Panc1 (cell line): Measurements from ENCODE around the gene HES5. TPM values are rescaled to one million over a fixed set of nuclear protein-coding genes. Genes with fewer than 3 reads are reported as not detected.

Source experiments
- ATAC-seq: fragments of 200-7000 bp; cut with Tn5 transposase; 2 replicates; pipeline ENCODE4 v1.9.1; 2020; ENCODE audit warnings: mild to moderate bottlenecking, moderate library complexity
- BruUV-seq: library from RNA; stranded (reverse); fragments of 400-500 nt; replicated peaks from 2 replicates; lab custom pipeline; 2021; lab: Mats Ljungman, UMichigan
- CTCF ChIA-PET: fragments of 300-600 bp; sonication (Branson Sonifier 250); formaldehyde crosslinking; loops from one replicate; lab custom pipeline; 2022; ENCODE audit warnings: antibody characterized with exemption; lab: Charles Lee
- POLR2A ChIA-PET: fragments of 300-600 bp; sonication (Branson Sonifier 250); formaldehyde crosslinking; loops from one replicate; lab custom pipeline; 2022; ENCODE audit warnings: antibody characterized with exemption; lab: Charles Lee
- DNase-seq: peaks from one replicate; pipeline ENCODE4 v3.0.0-alpha.2; 2010; ENCODE audit warnings: low read depth, low spot score
- H3K27ac ChIP-seq: 2 replicates; pipeline ENCODE4 v1.5.1; 2011; ENCODE audit warnings: mild to moderate bottlenecking, low read length, inconsistent platforms
- H3K27me3 ChIP-seq: fragments of 200-500 bp; sonication (Bioruptor generic); 2 replicates; pipeline ENCODE4 v1.6.0; 2014; ENCODE audit warnings: low read length, inconsistent platforms; ENCODE audit not compliant: control insufficient read depth, insufficient read depth
- H3K36me3 ChIP-seq: fragments of 200-500 bp; sonication (Bioruptor generic); 2 replicates; pipeline ENCODE4 v1.5.1; 2014; ENCODE audit warnings: inconsistent platforms, mild to moderate bottlenecking, low read length, moderate library complexity; ENCODE audit not compliant: control insufficient read depth, insufficient read depth
- H3K4me1 ChIP-seq: 2 replicates; pipeline ENCODE4 v1.5.1; 2011; ENCODE audit warnings: inconsistent platforms, mild to moderate bottlenecking, low read length, moderate library complexity; ENCODE audit not compliant: control insufficient read depth, insufficient read depth
- H3K4me3 ChIP-seq, 2 experiments: 2 replicates each; pipeline ENCODE4 v1.5.1; 2011 to 2012; ENCODE audit warnings: low read depth in 2 of 2, low read length in 2 of 2, mild to moderate bottlenecking in 2 of 2, inconsistent platforms in 1 of 2, moderate library complexity in 1 of 2
- H3K9me3 ChIP-seq: fragments of 200-500 bp; sonication (Bioruptor generic); 2 replicates; pipeline ENCODE4 v1.5.1; 2014; ENCODE audit warnings: low read depth, mild to moderate bottlenecking, inconsistent platforms, low read length, moderate library complexity; ENCODE audit not compliant: control insufficient read depth, insufficient read depth
- POLR2AphosphoS5 ChIP-seq: IDR thresholded peaks from 2 replicates; pipeline ENCODE4 v1.6.1; 2012; ENCODE audit warnings: mild to moderate bottlenecking, low read depth, low read length, moderate library complexity
- SIN3A ChIP-seq: IDR thresholded peaks from 2 replicates; pipeline ENCODE4 v1.6.1; 2012; ENCODE audit warnings: low read depth, mild to moderate bottlenecking, low read length, moderate library complexity, borderline replicate concordance; ENCODE audit not compliant: insufficient read depth
- TCF7L2 ChIP-seq: IDR thresholded peaks from 2 replicates; pipeline ENCODE4 v1.6.1; 2011; ENCODE audit warnings: mild to moderate bottlenecking, low read depth, low read length, inconsistent platforms
- in situ Hi-C: cut with HindIII; loops from 2 replicates; pipeline ENCODE4 v1.10.0; 2016; ENCODE audit warnings: low sequenced_read_pairs, low pct_unique_long_range_greater_than_20kb
- intact Hi-C: fragments of 100-400 bp; cut with micrococcal nuclease; formaldehyde crosslinking; loops from one replicate; pipeline ENCODE4 v1.10.0; 2022; ENCODE audit not compliant: unreplicated experiment
- total RNA-seq: library from RNA; stranded (reverse); gene quantifications from one replicate; pipeline ENCODE4 v1.2.1, GENCODE V29; 2021; ENCODE audit not compliant: unreplicated experiment
- TF ChIP-seq, protein P1 (sequence below), 2 experiments: IDR thresholded peaks; 2 replicates each; pipeline ENCODE4 v1.6.1; 2011 to 2012; ENCODE audit warnings: low read depth in 2 of 2, control low read depth in 1 of 2, low read length in 1 of 2, mild to moderate bottlenecking in 1 of 2, moderate library complexity in 1 of 2; ENCODE audit not compliant: insufficient read depth in 1 of 2
- TF ChIP-seq, protein P2 (sequence below): fragments of 450-650 bp; IDR thresholded peaks from 2 replicates; pipeline ENCODE4 v1.5.1; 2017; ENCODE audit warnings: mild to moderate bottlenecking

The HES5 gene
- total RNA-seq, 1 experiment from 2014 or later: not detected

DNA sequence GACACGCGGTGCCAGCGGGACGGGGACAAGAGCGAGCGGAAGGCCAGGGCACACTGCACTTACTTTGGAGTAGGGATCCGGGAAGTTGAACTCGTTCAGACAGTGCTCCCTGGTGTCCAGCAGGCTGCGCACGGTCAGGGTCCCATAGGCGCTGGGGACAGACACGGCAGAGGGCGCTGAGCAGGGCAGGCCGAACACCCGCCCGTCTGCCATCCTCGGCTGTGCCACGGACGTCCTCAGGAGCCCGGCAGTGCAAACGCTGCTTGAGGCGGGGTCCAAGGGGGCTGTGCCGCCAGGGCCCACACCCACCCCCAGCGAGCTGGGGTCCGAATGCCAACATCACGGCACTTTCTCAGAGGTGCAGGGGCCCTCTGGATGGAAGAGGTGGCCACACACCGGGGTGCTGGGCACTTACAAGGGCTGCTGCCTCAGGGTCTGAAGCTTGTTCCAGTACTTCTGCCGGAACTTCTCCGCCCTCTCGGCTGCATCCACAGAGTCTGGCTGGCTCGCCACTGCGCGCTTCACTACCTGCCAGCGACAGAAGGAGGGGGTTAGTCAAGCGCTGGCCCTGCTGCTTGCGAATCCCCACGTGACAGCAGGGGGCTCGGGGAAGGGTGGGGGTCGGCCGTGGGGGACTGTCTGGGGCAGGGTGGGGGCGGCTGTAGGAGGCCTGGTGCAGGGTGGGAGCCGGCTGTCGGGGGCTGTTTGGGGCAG, 16.0 kb downstream of the HES5 start:
- in situ Hi-C loops: no loop called here
- intact Hi-C loops: no loop called here
- TF ChIP-seq SIN3A (no peak), TCF7L2 (no peak), POLR2AphosphoS5 (no peak; the same call in 1 of the 2 replicates)
- TF ChIP-seq, protein P1, sequence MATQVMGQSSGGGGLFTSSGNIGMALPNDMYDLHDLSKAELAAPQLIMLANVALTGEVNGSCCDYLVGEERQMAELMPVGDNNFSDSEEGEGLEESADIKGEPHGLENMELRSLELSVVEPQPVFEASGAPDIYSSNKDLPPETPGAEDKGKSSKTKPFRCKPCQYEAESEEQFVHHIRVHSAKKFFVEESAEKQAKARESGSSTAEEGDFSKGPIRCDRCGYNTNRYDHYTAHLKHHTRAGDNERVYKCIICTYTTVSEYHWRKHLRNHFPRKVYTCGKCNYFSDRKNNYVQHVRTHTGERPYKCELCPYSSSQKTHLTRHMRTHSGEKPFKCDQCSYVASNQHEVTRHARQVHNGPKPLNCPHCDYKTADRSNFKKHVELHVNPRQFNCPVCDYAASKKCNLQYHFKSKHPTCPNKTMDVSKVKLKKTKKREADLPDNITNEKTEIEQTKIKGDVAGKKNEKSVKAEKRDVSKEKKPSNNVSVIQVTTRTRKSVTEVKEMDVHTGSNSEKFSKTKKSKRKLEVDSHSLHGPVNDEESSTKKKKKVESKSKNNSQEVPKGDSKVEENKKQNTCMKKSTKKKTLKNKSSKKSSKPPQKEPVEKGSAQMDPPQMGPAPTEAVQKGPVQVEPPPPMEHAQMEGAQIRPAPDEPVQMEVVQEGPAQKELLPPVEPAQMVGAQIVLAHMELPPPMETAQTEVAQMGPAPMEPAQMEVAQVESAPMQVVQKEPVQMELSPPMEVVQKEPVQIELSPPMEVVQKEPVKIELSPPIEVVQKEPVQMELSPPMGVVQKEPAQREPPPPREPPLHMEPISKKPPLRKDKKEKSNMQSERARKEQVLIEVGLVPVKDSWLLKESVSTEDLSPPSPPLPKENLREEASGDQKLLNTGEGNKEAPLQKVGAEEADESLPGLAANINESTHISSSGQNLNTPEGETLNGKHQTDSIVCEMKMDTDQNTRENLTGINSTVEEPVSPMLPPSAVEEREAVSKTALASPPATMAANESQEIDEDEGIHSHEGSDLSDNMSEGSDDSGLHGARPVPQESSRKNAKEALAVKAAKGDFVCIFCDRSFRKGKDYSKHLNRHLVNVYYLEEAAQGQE (IDR thresholded peaks at IDR 0.05; ENCODE audit: insufficient read depth in 1 of 2, low read depth in 2 of 2, low read length in 1 of 2): no peak
- TF ChIP-seq, protein P2, sequence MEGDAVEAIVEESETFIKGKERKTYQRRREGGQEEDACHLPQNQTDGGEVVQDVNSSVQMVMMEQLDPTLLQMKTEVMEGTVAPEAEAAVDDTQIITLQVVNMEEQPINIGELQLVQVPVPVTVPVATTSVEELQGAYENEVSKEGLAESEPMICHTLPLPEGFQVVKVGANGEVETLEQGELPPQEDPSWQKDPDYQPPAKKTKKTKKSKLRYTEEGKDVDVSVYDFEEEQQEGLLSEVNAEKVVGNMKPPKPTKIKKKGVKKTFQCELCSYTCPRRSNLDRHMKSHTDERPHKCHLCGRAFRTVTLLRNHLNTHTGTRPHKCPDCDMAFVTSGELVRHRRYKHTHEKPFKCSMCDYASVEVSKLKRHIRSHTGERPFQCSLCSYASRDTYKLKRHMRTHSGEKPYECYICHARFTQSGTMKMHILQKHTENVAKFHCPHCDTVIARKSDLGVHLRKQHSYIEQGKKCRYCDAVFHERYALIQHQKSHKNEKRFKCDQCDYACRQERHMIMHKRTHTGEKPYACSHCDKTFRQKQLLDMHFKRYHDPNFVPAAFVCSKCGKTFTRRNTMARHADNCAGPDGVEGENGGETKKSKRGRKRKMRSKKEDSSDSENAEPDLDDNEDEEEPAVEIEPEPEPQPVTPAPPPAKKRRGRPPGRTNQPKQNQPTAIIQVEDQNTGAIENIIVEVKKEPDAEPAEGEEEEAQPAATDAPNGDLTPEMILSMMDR: no peak
- no peak overlapping the region for H3K27ac ChIP-seq
- POLR2A ChIA-PET: no interaction called here
- no peaks in the 10 kb centered on the region for H3K27me3 ChIP-seq
- ATAC-seq (no peak), DNase-seq (no peak)
- H3K36me3 ChIP-seq: peaks cover 3% of the 10 kb centered on the region
- H3K4me1 ChIP-seq: no peaks in the 10 kb centered on the region
- no peaks in the 10 kb centered on the region for H3K9me3 ChIP-seq
- no peak overlapping the region for H3K4me3 ChIP-seq
- CTCF ChIA-PET: no interaction called here
- BruUV-seq: no TSS peak

DNA sequence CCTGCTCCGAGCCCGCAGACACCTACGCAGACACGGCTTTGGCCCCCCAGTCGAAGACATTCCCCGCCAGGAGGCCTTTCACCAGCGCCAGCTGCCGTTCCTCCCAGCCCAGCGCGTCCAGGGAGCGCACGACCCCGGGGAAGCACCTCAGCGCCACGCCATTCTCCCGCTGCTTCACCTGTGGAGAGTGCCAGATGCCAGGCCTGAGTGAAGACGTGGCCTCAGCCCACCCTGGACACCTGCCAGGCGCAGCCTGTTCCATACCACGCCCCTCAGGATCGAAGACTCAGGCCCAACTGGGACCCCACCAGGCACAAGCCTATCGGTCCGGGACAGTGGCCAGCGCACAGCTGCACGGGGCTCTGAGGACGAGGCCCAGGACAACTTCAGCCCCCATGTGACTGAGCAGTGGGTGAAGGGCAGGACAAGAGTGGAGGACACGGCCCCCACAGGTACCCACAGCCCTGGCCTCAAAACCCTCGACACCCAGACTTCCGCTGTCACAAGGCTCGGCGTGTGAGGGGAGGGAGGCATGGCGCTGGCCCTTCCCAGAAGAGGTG, 17.1 kb downstream of the HES5 start:
- POLR2A ChIA-PET: no interaction called here
- DNase-seq (no peak), ATAC-seq (no peak)
- Histone ChIP-seq H3K4me3 (no peak overlapping the region), H3K9me3 (no peaks in the 10 kb centered on the region), H3K27ac (no peak overlapping the region), H3K4me1 (no peaks in the 10 kb centered on the region), H3K27me3 (no peaks in the 10 kb centered on the region), H3K36me3 (peaks cover 3% of the 10 kb centered on the region)
- no TSS peak for BruUV-seq
- CTCF ChIA-PET: no interaction called here
- intact Hi-C loops: no loop called here
- in situ Hi-C loops: no loop called here
- TF ChIP-seq SIN3A (no peak), POLR2AphosphoS5 (no peak), TCF7L2 (no peak)
- TF ChIP-seq, protein P1 (IDR thresholded peaks at IDR 0.05; ENCODE audit: insufficient read depth in 1 of 2, low read depth in 2 of 2, low read length in 1 of 2): no peak
- TF ChIP-seq, protein P2: no peak
